ENCODE measurements around the gene GNAL. TPM values are rescaled to one million over a fixed set of nuclear protein-coding genes. Genes with fewer than 3 reads are reported as not detected.

Gene GNAL
- total and polyA plus RNA-seq, 2 donors from 2014 or later = 1.8 to 9.7 TPM

Small RNA genes lying within 50 kb of the gene (microRNA-seq; reads per million reads assigned to microRNA genes)
- gene MIR7153 = not detected

Other genes starting within 250 kb of the GNAL start
- not detected for gene SLC35G4, start 79.7 kb upstream of the GNAL start, total RNA-seq
- not detected for gene SLC35G4, start 79.7 kb upstream of the GNAL start, polyA plus RNA-seq (ENCODE audit: insufficient read depth, low read depth, low replicate concordance)
- 47.4 TPM for gene CHMP1B, start 162.1 kb downstream of the GNAL start, total RNA-seq
- gene CHMP1B, start 162.1 kb downstream of the GNAL start, polyA plus RNA-seq (ENCODE audit: insufficient read depth, low read depth, low replicate concordance) = 34.5 TPM
- gene MPPE1, start 219.1 kb downstream of the GNAL start, total RNA-seq = 71.8 TPM
- 48.1 TPM for gene MPPE1, start 219.1 kb downstream of the GNAL start, polyA plus RNA-seq (ENCODE audit: insufficient read depth, low read depth, low replicate concordance)

All from kidney (tissue), 2 donors.